Trophoblast cell (in vitro differentiated cells and primary cell): ENCODE measurements around the gene CTCF.

Experiments
- DNase-seq, 2 donors: peaks; one replicate each; pipeline ENCODE4 v3.0.0-alpha.2; 2016
- H2AFZ ChIP-seq: 2 replicates; pipeline ENCODE4 v1.6.1; 2013; ENCODE audit warnings: low read length, moderate library complexity, mild to moderate bottlenecking; ENCODE audit not compliant: insufficient read depth, poor library complexity
- H2AK5ac ChIP-seq: 2 replicates; pipeline ENCODE4 v1.6.1; 2013; ENCODE audit warnings: mild to moderate bottlenecking, low read length
- H2BK120ac ChIP-seq: 2 replicates; pipeline ENCODE4 v1.6.1; 2013; ENCODE audit warnings: low read length, mild to moderate bottlenecking, moderate library complexity; ENCODE audit not compliant: insufficient read depth, poor library complexity
- H2BK12ac ChIP-seq: 2 replicates; pipeline ENCODE4 v1.6.1; 2013; ENCODE audit warnings: mild to moderate bottlenecking, low read length, moderate library complexity
- H2BK5ac ChIP-seq: 2 replicates; pipeline ENCODE4 v1.6.1; 2013; ENCODE audit warnings: low read length, low read depth, moderate library complexity, mild to moderate bottlenecking; ENCODE audit not compliant: poor library complexity
- H3K14ac ChIP-seq: 2 replicates; pipeline ENCODE4 v1.6.1; 2013; ENCODE audit warnings: mild to moderate bottlenecking, low read length
- H3K18ac ChIP-seq: 2 replicates; pipeline ENCODE4 v1.6.1; 2013; ENCODE audit warnings: mild to moderate bottlenecking, low read length
- H3K23ac ChIP-seq: 2 replicates; pipeline ENCODE4 v1.6.1; 2013; ENCODE audit warnings: low read length
- H3K27ac ChIP-seq: 2 replicates; pipeline ENCODE4 v1.5.1; 2013; ENCODE audit warnings: low read depth, mild to moderate bottlenecking, inconsistent platforms, low read length, moderate library complexity
- H3K27me3 ChIP-seq: 2 replicates; pipeline ENCODE4 v1.6.1; 2013; ENCODE audit warnings: inconsistent platforms, mild to moderate bottlenecking, low read length, moderate library complexity; ENCODE audit not compliant: insufficient read depth
- H3K36me3 ChIP-seq, 2 experiments: 1 replicate in 1 of 2; 2 replicates in 1 of 2; pipeline ENCODE4 v1.6.1; 2013; ENCODE audit warnings: low read length in 2 of 2, mild to moderate bottlenecking in 2 of 2, moderate library complexity in 1 of 2; ENCODE audit not compliant: insufficient read depth in 2 of 2, control insufficient read depth in 1 of 2
- H3K4ac ChIP-seq: 2 replicates; pipeline ENCODE4 v1.6.1; 2013; ENCODE audit warnings: low read depth, mild to moderate bottlenecking, low read length, moderate library complexity
- H3K4me1 ChIP-seq, 2 experiments: 1 replicate in 1 of 2; 2 replicates in 1 of 2; pipeline ENCODE4 v1.6.1; 2013; ENCODE audit warnings: low read length in 2 of 2, mild to moderate bottlenecking in 2 of 2, moderate library complexity in 1 of 2; ENCODE audit not compliant: insufficient read depth in 2 of 2, control insufficient read depth in 1 of 2
- H3K4me2 ChIP-seq: 2 replicates; pipeline ENCODE4 v1.6.1; 2013; ENCODE audit warnings: inconsistent platforms, mild to moderate bottlenecking, low read length, moderate library complexity
- H3K4me3 ChIP-seq: 2 replicates; pipeline ENCODE4 v1.5.1; 2013; ENCODE audit warnings: mild to moderate bottlenecking, low read depth, low read length, inconsistent platforms
- H3K79me1 ChIP-seq: one replicate; pipeline ENCODE4 v1.6.1; 2013; ENCODE audit warnings: low read length
- H3K79me2 ChIP-seq: 2 replicates; pipeline ENCODE4 v1.6.1; 2013; ENCODE audit warnings: low read length, mild to moderate bottlenecking; ENCODE audit not compliant: control insufficient read depth, insufficient read depth, poor library complexity
- H3K9ac ChIP-seq: 2 replicates; pipeline ENCODE4 v1.6.1; 2013; ENCODE audit warnings: mild to moderate bottlenecking, low read length
- H3K9me3 ChIP-seq: 2 replicates; pipeline ENCODE4 v1.6.1; 2013; ENCODE audit warnings: low read depth, mild to moderate bottlenecking, control low read depth, inconsistent platforms, low read length; ENCODE audit not compliant: insufficient read depth
- H4K12ac ChIP-seq: 2 replicates; pipeline ENCODE4 v1.6.1; 2013; ENCODE audit warnings: low read depth, mild to moderate bottlenecking, low read length, moderate library complexity
- H4K8ac ChIP-seq: 2 replicates; pipeline ENCODE4 v1.6.1; 2013; ENCODE audit warnings: low read depth, mild to moderate bottlenecking, low read length, moderate library complexity
- H4K91ac ChIP-seq: one replicate; pipeline ENCODE4 v1.6.1; 2013; ENCODE audit warnings: low read depth, mild to moderate bottlenecking, low read length, moderate library complexity
- WGBS: extraction: QIAGEN DNeasy Blood & Tissue Kit; methylation state at CpG from one replicate; pipeline ENCODE4 v1.1.7; 2013; ENCODE audit warnings: missing lambda C conversion rate; ENCODE audit not compliant: insufficient read length, insufficient coverage; ENCODE audit errors: extremely low coverage; 5-methylcytosine and 5-hydroxymethylcytosine counted together

The CTCF gene

DNA sequence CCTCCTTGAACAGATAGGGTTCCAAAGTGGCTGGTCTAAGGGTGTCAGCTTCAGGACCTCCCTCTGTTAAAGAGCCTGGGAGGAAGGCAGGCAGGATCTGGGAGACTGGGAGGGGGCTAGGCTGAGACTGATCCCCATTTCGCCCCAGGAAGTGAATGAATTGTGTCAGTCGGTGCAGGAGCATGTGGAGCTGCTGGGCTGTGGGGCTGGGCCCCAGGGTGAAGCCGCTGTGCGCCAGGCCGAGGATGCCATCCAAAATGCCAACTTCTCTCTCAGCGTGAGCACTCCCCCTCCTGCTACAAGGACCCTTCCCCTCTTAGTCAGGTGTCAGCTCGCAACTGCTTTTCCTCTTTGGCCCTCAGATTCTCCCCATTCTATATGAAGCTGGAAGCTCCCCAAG lies 88.7 kb downstream of the CTCF start:
- Histone ChIP-seq H2BK12ac (no peak overlapping the region), H2AFZ (no peak overlapping the region), H4K91ac (no peak overlapping the region), H2BK5ac (no peak overlapping the region), H2AK5ac (no peak overlapping the region), H2BK120ac (no peak overlapping the region), H3K23ac (no peak overlapping the region), H3K79me1 (no peaks in the 10 kb centered on the region), H3K27ac (no peak overlapping the region), H4K12ac (no peak overlapping the region), H3K4ac (no peak overlapping the region), H3K14ac (no peak overlapping the region), H4K8ac (no peak overlapping the region), H3K9ac (no peak overlapping the region), H3K4me3 (no peak overlapping the region), H3K9me3 (peaks cover 9% of the 10 kb centered on the region), H3K27me3 (no peaks in the 10 kb centered on the region), H3K79me2 (no peaks in the 10 kb centered on the region), H3K4me2 (no peak overlapping the region), H3K36me3 (no peaks in the 10 kb centered on the region), H3K18ac (no peak overlapping the region), H3K4me1 (peaks cover 7 to 10% of the 10 kb centered on the region in 2 experiments)
- DNase-seq: no peak
- WGBS: no CpG with 5 or more reads among the region's 7 CpGs

GRCh38 chr16:67651847-67652246 lies 89.5 kb downstream of the CTCF start:
- Histone ChIP-seq H3K27me3 (no peaks in the 10 kb centered on the region), H4K91ac (no peak overlapping the region), H2BK120ac (no peak overlapping the region), H3K4me3 (no peak overlapping the region), H2BK5ac (no peak overlapping the region), H3K36me3 (peaks cover 0 to 1% of the 10 kb centered on the region in 2 experiments), H3K4me1 (peaks cover 7 to 10% of the 10 kb centered on the region in 2 experiments), H3K79me2 (no peaks in the 10 kb centered on the region), H3K27ac (no peak overlapping the region), H3K9me3 (peaks cover 9% of the 10 kb centered on the region), H3K4ac (no peak overlapping the region), H3K4me2 (no peak overlapping the region), H4K8ac (no peak overlapping the region), H3K14ac (no peak overlapping the region), H3K79me1 (no peaks in the 10 kb centered on the region), H3K23ac (no peak overlapping the region), H2AK5ac (no peak overlapping the region), H4K12ac (no peak overlapping the region), H2BK12ac (no peak overlapping the region), H3K18ac (no peak overlapping the region), H2AFZ (no peak overlapping the region), H3K9ac (no peak overlapping the region)
- no peak for DNase-seq
- no CpG with 5 or more reads among the region's 4 CpGs for WGBS

DNA sequence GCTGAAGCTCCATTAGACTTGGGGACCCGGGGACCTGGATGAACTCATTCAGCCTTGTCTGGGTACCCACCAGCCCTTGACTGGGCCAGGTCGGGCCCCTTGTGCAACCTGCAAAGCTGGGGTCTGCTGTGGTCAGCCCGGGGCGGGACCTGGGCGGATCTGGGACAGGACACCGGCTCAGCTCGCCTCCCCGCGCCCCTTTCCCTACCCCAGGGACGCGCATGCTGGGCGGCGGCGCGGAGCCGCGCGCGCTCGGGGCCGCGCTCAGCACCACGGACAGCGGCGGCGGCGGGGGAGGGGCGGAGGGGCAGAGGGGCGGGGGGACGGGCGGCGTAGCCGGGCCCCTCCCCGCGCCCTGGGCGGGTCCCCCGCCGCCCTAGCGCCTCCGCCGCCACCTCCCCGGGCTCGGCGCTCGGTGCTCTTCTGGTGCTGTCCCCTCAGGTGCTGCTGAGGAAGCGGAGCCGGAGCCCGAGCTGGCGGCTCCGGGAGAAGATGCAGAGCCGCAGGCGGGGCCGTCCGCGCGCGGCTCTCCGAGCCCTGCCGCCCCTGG lies 90.3 kb downstream of the CTCF start:
- no peaks in the 10 kb centered on the region for H3K79me1 ChIP-seq
- no peak overlapping the region for H3K27ac ChIP-seq
- H3K4me1 ChIP-seq: peaks cover 7 to 10% of the 10 kb centered on the region in 2 experiments
- H2BK12ac ChIP-seq: no peak overlapping the region
- H2AK5ac ChIP-seq: no peak overlapping the region
- peaks cover 9% of the 10 kb centered on the region for H3K9me3 ChIP-seq
- DNase-seq: peak in 1 of 2 donors; percentile 27
- peak overlapping the region; percentile 84 for H3K4me2 ChIP-seq
- H2BK5ac ChIP-seq: no peak overlapping the region
- no peak overlapping the region for H3K18ac ChIP-seq
- H3K27me3 ChIP-seq: no peaks in the 10 kb centered on the region
- no peak overlapping the region for H4K12ac ChIP-seq
- H3K79me2 ChIP-seq: no peaks in the 10 kb centered on the region
- no peak overlapping the region for H4K8ac ChIP-seq
- no CpG with 5 or more reads among the region's 59 CpGs for WGBS
- H3K4ac ChIP-seq: no peak overlapping the region
- H3K23ac ChIP-seq: no peak overlapping the region
- H3K4me3 ChIP-seq: peak overlapping the region; percentile 55
- no peak overlapping the region for H3K9ac ChIP-seq
- no peak overlapping the region for H2AFZ ChIP-seq
- no peak overlapping the region for H4K91ac ChIP-seq
- H3K36me3 ChIP-seq: peaks cover 3 to 8% of the 10 kb centered on the region in 2 experiments
- no peak overlapping the region for H3K14ac ChIP-seq
- H2BK120ac ChIP-seq: no peak overlapping the region

DNA sequence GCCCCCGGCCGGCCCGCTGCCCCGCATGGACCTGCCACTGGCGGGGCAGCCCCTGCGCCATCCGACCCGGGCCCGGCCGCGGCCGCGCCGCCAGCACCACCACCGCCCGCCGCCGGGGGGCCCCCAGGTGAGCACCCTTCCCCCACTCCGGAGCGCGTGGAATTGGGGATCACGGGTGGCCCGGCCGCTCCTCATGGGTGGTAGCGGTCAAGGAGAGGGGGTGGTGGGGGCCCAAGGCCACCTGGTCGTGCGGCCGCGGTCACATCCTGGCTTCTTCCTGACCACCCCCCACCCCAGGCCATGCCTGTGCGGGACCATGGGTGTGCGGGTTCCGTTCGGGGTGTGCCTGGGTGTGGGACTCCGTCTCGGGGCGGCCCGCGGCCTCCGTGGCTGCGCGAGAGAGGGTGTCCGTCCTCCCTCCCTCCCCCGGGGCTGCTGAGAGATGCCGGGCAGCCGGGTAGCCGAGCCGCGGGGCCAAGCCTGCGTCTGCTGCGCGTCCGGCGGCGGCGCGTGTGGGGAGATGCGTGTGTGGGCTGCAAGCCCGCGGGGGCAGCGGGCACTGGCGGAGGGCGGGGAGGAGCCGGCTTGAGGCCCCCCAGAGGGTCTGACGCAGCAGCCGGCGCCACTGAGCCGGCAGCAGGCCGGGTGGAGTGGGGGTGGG lies 90.9 kb downstream of the CTCF start:
- Histone ChIP-seq H2BK120ac (no peak overlapping the region), H3K27ac (no peak overlapping the region), H3K14ac (no peak overlapping the region), H3K79me2 (no peaks in the 10 kb centered on the region), H2BK12ac (no peak overlapping the region), H2AFZ (no peak overlapping the region), H3K4me3 (peak overlapping the region; percentile 55), H3K18ac (no peak overlapping the region), H3K4me2 (peak overlapping the region; percentile 84), H3K4me1 (peaks cover 7 to 10% of the 10 kb centered on the region in 2 experiments), H2AK5ac (no peak overlapping the region), H4K8ac (no peak overlapping the region), H3K9me3 (peaks cover 9% of the 10 kb centered on the region), H3K79me1 (no peaks in the 10 kb centered on the region), H3K4ac (no peak overlapping the region), H4K91ac (no peak overlapping the region), H3K23ac (no peak overlapping the region), H3K9ac (no peak overlapping the region), H3K36me3 (peaks cover 7 to 14% of the 10 kb centered on the region in 2 experiments), H4K12ac (no peak overlapping the region), H2BK5ac (no peak overlapping the region), H3K27me3 (no peaks in the 10 kb centered on the region)
- no peak for DNase-seq
- no CpG with 5 or more reads among the region's 68 CpGs for WGBS
